Frontal cortex (tissue), 4 donors: ENCODE measurements around the gene LDHD. TPM values are rescaled to one million over a fixed set of nuclear protein-coding genes. Genes with fewer than 3 reads are reported as not detected.

ENCODE experiments used
- DNase-seq, 2 donors: peaks; one replicate each; pipeline ENCODE4 v3.0.0; 2012; ENCODE audit warnings: low spot score in 2 of 2
- FAIRE-seq: peaks from 2 replicates; lab custom pipeline; 2012; peaks lifted over from hg19 to GRCh38; lab: Jason Lieb, UNC
- total RNA-seq: library from RNA; depleted of rRNA; stranded (reverse); fragments of >200 nt; gene quantifications from one replicate; pipeline ENCODE4 v1.2.3, GENCODE V29; 2014
- donor health status: control.
- donor health status: control.
- donor health status: control.

The LDHD gene
- total RNA-seq, 1 donor from 2014 or later = 2.0 TPM

GRCh38 chr16:75086281-75086680 is 30.3 kb downstream of the LDHD start:
- FAIRE-seq (no peak), DNase-seq (no peak)

GRCh38 chr16:75085556-75085955 is 31.0 kb downstream of the LDHD start:
- DNase-seq (no peak), FAIRE-seq (no peak)

- FAIRE-seq = no peak
- DNase-seq = no peak
Measured at GRCh38 chr16:75083813-75084212, 32.8 kb downstream of the LDHD start.

GRCh38 chr16:75081179-75081859 is 35.3 kb downstream of the LDHD start:
- no peak for DNase-seq
- no peak for FAIRE-seq

GRCh38 chr16:75080205-75081029 is 36.2 kb downstream of the LDHD start:
- DNase-seq (no peak), FAIRE-seq (no peak)

- FAIRE-seq (no peak), DNase-seq (no peak)
Measured at GRCh38 chr16:75079346-75079926, 37.1 kb downstream of the LDHD start.

- FAIRE-seq (no peak), DNase-seq (no peak)
Measured at GRCh38 chr16:75078886-75079285, 37.7 kb downstream of the LDHD start.

GRCh38 chr16:75075688-75076268 is 40.8 kb downstream of the LDHD start:
- FAIRE-seq (no peak), DNase-seq (no peak)

- no peak for FAIRE-seq
- DNase-seq = no peak
Measured at GRCh38 chr16:75074920-75075687, 41.5 kb downstream of the LDHD start.

GRCh38 chr16:75074304-75074793 is 42.2 kb downstream of the LDHD start:
- DNase-seq (no peak), FAIRE-seq (no peak)

GRCh38 chr16:75073545-75074303 is 42.9 kb downstream of the LDHD start:
- FAIRE-seq (no peak), DNase-seq (no peak)

GRCh38 chr16:75072239-75072947 is 44.2 kb downstream of the LDHD start:
- DNase-seq (no peak), FAIRE-seq (no peak)

- no peak for FAIRE-seq
- DNase-seq = no peak
Measured at GRCh38 chr16:75071621-75072020, 45.0 kb downstream of the LDHD start.

GRCh38 chr16:75070012-75070841 is 46.4 kb downstream of the LDHD start:
- FAIRE-seq = no peak
- peak in 1 of 2 donors; percentile 31 for DNase-seq

- DNase-seq (no peak), FAIRE-seq (no peak)
Measured at GRCh38 chr16:75068085-75069031, 48.2 kb downstream of the LDHD start.

- FAIRE-seq = no peak
Measured at GRCh38 chr16:75066861-75067447, 49.6 kb downstream of the LDHD start.

More at GRCh38 chr16:75066861-75067447, 49.6 kb downstream of the LDHD start:
- no peak for DNase-seq
